Measurements from ENCODE around the gene SLX1A.
"Not testable (repeated sequence)": the region's sequence is repeated elsewhere in the genome, so short reads cannot be mapped to it uniquely, and the experiment has no call there.

The SLX1A gene

DNA sequence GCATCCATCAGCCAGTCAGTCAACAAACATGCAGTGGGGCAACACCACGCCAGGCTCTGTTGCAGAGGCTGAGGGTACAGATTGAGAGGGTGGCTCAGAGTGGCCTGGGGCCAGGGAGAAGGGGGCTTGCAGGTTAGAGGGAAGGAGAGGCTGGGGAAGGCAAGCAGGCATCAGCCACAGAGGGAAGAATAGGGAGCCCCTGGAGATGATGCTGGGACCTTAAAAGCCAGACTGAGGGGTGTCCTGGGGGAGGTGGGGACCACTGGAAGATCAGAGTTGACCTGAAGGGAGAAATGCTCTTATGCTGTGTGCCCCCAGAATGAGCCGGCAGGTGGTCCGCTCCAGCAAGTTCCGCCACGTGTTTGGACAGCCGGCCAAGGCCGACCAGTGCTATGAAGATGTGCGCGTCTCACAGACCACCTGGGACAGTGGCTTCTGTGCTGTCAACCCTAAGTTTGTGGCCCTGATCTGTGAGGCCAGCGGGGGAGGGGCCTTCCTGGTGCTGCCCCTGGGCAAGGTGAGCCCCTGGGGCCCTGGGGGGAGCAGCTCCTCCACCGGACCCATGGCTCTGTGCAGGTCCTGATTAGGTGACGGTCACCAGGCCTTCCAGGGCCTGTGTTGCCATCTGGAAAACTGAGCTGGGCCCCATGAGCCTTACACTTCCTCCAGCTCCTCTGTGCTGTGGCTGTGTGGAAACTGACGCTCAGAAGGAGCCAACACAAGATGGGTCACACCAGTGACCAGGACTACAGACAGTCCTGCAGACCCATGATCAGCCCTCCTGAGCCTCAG lies 8.6 kb upstream of the SLX1A start:
- DNase-seq = peak; percentile 53 to 64

- DNase-seq = peak; percentile 79 to 80
Observed at GRCh38 chr16:30185683-30186421, 7.8 kb upstream of the SLX1A start.

GRCh38 chr16:30186444-30186781 lies 7.3 kb upstream of the SLX1A start:
- DNase-seq = peak in 1 of 2 donors; percentile 50

DNA sequence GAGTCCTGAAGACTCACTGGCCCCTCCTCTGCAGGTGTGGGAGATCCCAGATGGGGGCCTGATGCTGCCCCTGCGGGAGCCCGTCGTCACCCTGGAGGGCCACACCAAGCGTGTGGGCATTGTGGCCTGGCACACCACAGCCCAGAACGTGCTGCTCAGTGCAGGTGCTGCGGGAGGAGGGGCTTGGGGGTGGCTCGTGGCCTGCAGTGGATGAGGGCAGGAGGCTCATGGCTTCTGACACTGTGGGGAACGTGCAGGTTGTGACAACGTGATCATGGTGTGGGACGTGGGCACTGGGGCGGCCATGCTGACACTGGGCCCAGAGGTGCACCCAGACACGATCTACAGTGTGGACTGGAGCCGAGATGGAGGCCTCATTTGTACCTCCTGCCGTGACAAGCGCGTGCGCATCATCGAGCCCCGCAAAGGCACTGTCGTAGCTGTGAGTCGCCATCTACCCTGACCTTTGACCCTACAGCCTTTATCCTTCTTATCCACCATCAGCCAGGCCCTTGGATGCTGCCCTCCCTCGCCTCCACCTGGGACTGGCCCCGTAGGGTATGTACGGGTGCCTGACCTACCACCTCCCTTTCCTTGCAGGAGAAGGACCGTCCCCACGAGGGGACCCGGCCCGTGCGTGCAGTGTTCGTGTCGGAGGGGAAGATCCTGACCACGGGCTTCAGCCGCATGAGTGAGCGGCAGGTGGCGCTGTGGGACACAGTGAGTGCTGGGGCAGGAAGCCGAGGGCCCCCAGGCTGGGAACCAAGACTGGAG lies 6.7 kb upstream of the SLX1A start:
- DNase-seq = peak; percentile 68 to 76

DNA sequence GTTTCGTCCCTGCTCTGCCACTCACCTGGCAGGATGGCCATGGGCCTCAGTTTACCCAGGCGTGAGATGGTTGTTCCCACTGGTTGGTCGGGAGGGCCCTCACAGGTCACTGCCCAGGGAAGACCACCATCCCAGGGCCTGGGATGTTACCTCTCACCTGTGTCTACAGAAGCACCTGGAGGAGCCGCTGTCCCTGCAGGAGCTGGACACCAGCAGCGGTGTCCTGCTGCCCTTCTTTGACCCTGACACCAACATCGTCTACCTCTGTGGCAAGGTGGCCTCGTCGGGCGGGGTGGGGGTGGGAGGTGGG lies 6.2 kb upstream of the SLX1A start:
- no peak for DNase-seq

- no peak for DNase-seq
Observed at GRCh38 chr16:30187971-30188561, 5.6 kb upstream of the SLX1A start.

- DNase-seq = not testable (repeated sequence)
Observed at GRCh38 chr16:30191158-30191557, 2.5 kb upstream of the SLX1A start.

DNA sequence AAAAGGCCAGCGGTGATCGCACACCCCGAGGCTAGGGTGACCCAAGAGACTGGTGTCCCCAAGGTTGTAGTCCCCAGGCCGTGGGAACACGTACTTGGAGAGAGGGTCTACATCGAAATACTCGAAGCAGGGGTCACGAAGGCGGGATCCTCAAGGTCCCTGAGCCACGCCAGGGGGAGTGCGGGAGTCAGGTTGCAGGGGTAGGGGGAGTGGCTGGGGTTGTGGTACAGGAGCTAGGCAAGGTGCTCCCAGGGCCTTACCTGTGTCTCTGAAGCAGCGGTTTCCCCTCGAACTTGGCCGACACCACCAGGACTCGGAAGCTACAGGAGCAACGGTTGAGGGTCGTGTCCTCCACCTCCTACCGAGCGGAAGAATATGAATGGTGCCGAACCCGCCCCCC lies 577 bp upstream of the SLX1A start:
- DNase-seq = not testable (repeated sequence)

GRCh38 chr16:30194172-30194925 lies 674 bp downstream of the SLX1A start:
- DNase-seq = not testable (repeated sequence)

GRCh38 chr16:30197001-30197400 lies 3.3 kb downstream of the SLX1A start:
- not testable (repeated sequence) for DNase-seq

DNA sequence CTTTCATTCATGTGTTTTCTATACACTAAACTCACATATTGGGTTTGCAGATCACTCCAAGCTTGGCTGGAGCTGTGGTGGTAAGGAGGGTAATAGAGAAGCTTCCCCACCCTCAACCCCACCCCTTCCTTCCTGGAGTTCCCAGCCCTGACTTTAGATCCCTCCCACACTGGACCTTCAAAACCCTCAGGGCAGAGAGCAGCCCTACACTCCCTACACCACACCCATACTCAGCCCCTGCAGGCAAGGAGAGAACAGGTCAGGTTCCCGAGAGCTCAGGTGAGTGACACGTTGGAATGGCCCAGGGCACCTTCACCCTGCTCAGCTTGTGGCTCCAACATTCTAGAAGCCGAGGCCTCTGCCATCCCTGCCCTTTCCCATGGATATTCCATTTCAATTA lies 5.4 kb downstream of the SLX1A start, which contains the start of gene SULT1A3:
Gene SULT1A3 (plus strand): TSS at position 207 of the 400 bp plus-strand sequence. CDS start 1,474 bp downstream, outside the sequence.
- DNase-seq = not testable (repeated sequence)

DNA sequence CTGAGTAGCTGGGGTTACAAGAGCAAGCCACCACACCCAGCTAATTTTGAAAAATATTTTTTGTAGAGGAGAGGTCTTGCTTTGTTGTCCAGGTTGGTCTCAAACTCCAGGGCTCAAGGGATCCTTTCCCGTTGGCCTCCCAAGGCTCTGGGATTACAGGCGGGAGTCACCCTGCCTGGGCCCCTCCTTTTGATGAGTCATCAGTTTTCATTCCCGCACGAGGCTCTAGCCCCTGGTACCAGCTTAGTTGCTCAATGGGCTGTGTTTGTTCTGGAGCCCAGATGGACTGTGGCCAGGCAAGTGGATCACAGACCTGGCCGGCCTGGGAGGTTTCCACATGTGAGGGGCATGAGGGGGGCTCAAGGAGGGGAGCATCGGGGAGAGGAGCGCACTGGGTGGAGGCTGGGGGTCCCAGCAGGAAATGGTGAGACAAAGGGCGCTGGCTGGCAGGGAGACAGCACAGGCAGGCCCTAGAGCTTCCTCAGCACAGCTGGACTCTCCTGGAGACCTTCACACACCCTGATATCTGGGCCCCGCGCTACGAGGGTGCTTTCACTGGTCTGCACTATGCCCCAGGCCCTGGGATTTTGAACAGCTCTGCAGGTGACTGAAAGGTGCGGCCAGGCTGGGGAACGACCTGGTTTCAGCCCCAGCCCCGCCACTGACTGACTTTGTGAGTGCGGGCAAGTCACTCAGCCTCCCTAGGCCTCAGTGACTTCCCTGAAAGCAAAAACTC lies 6.1 kb downstream of the SLX1A start:
- DNase-seq = not testable (repeated sequence)

DNA sequence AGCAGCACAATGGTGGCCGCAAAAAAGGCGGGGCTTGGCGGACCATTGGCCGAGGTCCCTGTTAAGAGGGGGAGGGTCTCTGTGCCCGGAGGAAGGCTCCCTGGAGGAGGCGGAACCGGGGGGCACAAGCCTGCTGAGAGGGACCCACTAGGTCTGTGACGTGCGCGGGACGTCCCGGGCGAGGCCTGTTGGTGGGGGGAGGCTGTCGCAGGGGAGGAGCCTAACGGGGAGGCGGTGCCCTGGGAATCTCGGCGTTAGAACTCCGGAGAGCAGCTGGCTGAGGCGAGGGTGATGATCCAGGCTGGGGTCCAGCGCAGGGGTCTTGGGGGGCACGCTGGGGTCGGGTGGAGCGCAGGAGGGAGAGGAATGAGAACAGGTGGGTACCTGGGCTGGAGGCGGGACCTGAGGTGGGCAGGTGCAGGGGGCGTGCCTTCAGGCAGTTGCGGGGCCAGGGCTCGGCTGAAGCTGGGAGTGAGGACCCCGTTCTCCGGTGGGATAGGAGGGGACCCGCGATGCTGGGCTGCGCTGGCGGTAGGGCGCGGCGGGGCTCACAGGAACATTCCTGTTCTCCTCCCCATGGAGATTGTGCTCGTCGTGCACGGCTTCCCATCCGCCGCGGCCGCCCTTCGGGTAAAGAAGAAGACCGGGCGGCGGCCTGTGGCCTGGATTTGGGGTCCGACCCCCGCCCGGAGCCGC lies 12.0 kb downstream of the SLX1A start:
- not testable (repeated sequence) for DNase-seq

GRCh38 chr16:30206252-30206651 lies 12.6 kb downstream of the SLX1A start:
- not testable (repeated sequence) for DNase-seq

- not testable (repeated sequence) for DNase-seq
Observed at GRCh38 chr16:30207063-30207704, 13.5 kb downstream of the SLX1A start.

GRCh38 chr16:30209032-30209431 lies 15.4 kb downstream of the SLX1A start:
- not testable (repeated sequence) for DNase-seq

DNA sequence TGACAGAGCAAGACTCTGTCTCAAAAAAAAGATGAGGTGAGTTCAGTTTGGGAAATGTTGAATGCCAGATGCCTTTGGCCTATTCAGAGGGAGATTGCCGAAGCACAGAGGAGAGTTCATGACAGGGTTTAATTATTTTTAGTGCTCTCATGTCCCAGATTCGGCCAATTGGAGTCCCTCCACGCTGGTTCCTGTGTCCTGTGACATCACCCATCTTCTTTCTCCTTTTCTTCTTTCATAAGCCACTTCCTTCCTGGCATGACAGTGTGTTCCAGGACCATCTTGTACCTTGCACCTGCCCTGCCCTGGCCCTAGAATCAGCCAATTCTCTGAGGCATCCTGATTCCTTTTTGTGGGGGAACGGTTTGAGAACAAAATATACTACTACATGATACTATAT lies 17.7 kb downstream of the SLX1A start:
- DNase-seq = not testable (repeated sequence)

GRCh38 chr16:30217082-30217481 lies 23.4 kb downstream of the SLX1A start:
- DNase-seq = not testable (repeated sequence)

All from inflammatory macrophage (primary cell).